Dermis blood vessel endothelial cell (primary cell): ENCODE results near the gene TLE3. TPM values are rescaled to one million over a fixed set of nuclear protein-coding genes. Genes with fewer than 3 reads are reported as not detected.
"Not testable (repeated sequence)": the region's sequence is repeated elsewhere in the genome, so short reads cannot be mapped to it uniquely, and the experiment has no call there.

Experiments
- DNase-seq: peaks from one replicate; pipeline ENCODE4 v3.0.0; 2010
- total RNA-seq: library from RNA; depleted of rRNA; stranded (reverse); fragments of >200 nt; gene quantifications from 2 replicates; pipeline ENCODE4 v1.2.3, GENCODE V29; 2014

Gene TLE3
- 25.4 and 38.3 TPM in 2 replicates for total RNA-seq

DNA sequence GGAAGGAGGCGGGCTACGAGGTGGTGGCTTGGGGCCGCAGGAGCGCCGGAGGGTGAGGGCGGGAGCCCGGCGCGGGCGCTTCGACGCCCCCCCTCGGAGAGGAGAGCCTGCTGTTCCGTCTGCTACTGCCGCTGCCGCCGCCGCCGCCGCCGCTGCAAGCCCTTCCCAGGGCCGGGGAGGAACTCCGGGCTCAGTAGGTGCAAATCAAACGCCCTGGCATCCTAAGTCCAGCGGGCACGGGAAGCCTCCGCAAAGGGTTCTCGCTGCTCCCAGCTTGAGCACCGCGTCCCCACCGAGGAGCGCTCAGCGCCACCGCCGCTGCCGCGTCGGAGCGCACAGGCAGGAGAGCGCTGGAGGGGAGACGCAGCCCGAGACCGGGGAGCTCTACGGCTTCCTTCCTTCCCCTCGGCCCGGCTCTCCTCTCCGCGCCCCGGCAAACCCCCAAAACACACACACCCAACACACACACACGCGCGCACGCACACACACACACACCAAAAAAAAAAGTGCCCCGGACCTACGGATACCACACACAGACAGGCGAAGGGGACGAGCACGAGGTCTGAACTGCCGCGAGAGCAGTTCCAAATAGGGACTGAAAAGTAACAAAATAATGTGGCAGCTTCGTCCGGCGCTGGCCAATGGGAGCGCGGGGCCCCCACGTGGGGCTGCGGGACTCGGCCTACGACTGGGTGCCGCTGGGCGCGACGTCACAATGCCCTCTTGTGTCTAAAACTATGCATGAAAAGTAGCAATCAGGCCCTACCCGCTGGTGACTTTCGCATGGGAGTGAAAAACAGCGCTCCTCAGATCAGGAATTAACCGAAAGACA is at the start of gene TLE3:
Gene TLE3, minus strand, starts transcription at position 597 of the 832 bp plus-strand sequence. CDS start 1,119 bp downstream, outside the sequence.
- DNase-seq = peak; percentile 99

DNA sequence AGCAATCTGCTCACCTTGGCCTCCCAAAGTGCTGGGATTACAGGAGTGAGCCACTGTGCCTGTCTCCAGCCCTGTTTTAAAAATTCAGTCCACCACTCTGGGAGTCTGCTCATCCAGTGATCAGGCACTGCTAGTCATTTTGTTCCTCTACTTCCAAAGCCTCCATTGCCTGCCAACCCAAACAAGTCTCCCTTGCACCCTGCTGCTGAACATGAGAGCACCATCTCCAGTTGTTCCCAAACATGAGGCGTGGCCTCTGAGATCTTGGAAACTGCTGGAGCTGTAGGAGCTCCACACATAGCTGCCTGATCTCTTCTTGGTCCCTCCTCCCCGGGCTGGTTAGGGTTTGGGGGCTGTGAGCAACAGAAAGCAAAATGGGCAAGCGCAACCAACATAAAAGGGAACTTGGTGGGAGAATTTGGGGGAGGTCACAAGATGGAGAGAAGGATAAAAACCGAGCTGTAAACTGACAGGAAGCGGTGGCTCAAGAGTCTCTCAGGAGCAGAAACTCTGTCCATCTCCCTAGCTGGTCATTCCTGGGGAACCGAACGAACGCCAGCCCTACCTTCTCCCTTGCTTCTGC is 49.6 kb upstream of the TLE3 start:
- no peak for DNase-seq

DNA sequence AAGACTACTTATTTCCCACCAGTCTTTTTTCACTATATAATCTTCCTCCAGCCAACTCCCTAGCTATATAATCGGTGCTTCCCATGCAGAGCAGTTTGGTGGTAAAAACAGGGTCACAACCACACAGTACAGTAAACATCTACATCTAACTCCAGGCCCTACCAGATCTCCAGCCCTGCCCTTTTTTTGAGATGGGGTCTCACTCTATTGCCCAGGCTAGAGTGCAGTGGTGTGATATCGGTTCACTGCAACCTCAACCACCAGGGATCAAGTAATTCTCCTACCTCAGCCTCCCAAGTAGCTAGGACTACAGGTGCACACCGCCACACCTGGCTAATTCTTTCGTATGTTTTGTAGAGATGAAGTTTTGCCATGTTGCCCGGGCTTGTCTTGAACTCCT is 49.1 kb upstream of the TLE3 start:
- DNase-seq = no peak

DNA sequence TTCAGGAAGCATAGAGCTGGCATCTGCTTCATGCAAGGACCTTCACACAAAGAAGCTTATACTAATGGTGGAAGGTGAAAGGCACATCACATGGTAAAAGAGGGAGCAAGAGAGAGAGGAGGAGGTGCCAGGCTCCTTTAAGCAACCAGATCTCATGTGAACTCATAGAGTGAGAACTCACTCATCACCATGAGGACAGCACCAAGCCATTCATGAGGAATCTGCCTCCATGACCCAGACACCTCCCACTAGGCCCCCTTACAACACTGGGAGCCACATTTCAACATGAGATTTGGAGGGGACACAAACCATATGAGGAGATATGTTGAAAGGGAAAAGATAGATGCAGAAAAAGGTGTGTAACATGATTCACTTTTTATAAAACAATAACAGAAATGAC is 48.4 kb upstream of the TLE3 start:
- no peak for DNase-seq

DNA sequence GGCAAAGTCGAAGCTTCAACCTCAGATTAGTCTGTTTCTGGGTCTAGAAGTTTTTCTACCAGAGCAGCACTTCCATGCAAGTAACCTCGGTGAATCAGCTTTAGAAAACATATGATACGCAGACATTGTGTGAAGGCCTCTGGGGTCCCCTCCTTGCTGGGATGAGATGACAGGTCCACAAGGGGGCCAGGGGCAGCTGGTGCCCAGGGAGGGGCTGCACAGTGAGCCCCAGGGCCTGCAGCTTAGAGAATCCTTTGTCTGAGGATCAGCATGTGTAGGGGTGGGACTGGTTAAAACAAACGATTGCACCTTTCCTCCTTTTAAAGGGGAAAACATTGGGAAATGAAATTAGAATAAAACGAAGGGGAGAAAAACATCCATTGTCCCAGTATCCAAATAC is 47.5 kb upstream of the TLE3 start:
- no peak for DNase-seq

DNA sequence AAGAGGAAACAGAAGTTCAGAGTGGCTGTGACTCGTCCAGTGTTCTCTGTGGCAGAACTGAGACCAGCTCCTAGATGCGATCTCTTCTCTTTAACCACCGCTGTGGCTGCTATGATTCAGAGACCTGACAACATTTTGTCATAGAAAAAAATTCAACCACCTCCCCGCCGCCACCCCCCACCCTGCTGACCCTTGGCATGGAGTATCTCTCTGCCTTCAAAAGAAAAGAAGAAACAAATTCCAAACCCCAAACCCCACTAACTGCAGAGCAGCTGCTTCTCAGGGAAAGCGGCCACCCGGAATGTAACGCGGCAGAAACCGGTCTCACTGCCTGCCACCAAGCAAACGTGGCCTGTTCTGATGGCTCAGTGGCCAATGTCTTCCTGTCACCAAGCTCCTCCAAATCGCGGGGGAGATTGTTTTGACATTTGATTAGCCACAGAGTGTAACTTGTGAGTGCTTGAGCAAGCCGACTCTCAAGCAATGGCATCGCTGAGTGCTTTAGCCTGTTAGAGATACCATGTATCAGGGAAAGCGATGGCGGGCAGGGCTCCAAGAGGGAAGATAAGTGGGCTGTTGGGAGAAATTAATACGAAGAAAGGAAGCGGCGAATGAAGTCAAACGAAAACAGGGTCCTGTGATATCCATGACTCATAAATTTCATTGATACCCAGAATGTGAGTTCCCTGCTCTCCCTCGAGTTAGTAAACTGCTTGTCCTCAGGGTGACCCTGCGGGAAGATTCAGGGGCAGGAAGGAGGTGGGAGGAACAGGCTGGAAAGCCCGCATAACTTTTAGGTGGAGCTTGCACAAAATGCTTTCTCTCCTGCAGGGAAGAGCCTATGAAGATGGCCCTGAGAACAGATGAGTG is 44.8 kb upstream of the TLE3 start:
- DNase-seq = peak; percentile 42

DNA sequence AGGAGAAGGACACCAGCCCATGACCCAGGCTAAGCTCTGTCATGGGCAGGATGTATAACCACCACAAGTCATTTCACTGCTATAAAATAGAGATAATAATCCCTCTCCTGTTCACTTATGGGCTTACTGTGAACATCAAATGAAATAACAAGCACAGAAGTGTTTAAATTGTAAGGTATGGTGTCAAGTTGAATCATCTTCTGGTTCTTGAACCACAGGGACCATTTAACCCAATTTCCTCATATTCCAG is 44.3 kb upstream of the TLE3 start:
- no peak for DNase-seq

DNA sequence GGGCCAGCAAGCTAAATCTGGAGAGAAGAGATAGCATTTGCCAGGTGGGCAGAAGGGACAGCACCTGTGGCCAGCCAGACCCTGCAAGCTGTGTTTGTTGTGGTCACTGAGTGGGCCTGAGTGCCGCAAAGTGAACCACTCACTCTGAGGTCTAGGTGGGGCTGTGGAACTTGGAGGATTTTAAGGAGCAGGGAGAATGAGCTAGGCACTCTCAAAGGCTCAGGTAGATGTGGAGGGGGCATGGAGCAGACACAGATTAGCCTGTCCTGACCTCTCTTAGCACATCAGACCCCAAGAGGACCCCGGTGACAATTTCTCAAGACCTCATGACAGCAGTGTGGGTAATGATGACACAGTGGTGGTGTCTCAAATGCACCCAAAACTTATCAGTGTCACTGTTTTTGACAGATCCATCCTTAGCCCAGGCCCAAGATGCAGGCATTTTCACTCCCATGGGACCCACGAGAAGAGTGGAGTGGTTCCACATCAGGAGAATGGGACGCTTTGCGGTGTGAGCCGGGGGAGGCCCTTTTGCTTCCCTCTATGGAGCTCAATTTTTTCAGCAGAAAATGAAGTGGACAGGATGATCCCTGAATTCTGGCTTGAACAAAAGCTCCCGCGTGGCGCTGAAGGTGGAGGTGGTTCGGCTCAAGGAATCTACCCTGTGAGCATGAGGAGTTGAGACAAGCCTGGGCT is 43.8 kb upstream of the TLE3 start:
- no peak for DNase-seq

DNA sequence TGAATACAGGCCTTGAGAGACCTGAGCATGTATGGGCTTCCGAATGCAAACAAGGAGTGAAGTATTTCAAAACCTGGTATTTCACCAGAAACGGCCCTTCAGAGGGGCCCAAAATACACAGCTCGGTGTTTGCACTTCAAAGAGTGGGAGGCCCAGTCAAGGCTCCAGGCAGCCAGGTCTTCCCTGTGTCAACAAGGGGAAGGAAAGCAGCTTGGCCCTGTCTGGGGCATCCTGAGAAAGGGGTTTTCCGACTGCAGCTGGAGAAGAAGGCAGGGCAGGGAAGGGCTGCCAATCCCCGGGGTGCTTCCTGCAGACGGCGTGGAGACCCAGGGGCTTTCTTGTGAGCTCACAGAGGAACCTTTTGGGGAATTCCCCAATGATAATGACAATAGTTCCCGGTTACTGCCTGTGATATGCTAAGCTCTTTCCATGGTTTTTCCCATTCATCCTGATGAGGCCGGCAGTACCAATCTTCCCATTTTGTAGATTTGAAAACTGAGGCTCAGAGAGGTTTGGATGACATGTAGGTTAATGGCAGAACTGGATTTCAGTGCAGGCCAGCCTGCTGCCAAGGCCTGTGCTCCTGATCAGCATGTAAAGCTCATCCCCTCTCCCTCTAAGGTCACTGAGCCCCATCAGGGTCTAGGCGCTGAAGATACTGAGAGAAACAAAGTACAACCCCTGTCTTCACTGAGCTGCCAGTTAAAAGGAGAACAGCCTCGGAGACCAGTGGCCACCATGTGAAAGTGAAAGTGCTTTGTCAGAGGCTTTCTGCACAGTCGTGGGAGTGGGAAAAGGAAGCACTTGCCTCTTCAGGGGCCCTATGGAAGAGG is 43.0 kb upstream of the TLE3 start:
- DNase-seq = peak; percentile 62

DNA sequence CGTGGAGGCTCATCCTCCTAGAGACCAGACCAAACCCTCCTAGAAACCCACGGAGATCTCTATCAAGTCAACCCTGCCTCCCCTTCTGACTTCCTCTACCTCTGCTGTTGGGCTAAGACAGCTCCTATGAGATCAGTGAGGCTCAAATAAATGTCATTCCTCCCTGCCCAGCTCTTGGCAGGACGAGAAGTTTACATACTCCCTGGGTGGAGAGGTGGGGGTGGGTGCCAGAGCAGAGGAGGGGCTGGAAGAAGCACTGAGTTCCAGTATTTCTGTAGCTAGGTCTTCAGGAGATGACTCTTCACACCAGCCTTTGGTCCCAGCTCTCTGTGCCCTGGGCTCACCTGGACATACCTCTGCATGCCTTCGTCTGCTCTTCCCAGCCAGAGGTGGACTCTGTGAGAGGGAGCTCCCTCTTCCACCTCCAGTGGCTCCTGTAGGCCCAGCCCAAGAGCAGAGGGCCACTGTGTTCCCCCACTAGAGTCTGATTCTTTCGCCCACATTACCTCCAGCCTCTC is 42.4 kb upstream of the TLE3 start:
- no peak for DNase-seq

DNA sequence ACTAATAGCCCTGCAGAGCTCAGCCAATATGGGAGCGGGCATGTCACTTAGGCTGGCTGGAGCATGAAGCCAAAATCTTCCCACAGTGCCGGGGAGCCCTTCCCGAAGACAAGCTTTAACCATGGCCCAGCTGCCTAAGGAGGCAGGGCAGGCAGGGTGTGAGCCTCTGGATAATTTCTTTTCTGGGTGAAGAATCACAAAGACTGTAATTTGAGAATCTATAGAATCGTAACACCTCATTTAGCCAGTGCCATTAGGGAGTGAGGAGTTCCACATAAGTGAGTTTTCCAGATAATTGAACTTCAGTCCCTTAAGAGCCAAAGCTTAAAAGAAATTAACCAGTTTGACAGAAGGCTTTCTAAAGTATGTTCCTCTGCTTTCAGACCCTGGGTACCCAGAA is 40.2 kb upstream of the TLE3 start:
- no peak for DNase-seq

DNA sequence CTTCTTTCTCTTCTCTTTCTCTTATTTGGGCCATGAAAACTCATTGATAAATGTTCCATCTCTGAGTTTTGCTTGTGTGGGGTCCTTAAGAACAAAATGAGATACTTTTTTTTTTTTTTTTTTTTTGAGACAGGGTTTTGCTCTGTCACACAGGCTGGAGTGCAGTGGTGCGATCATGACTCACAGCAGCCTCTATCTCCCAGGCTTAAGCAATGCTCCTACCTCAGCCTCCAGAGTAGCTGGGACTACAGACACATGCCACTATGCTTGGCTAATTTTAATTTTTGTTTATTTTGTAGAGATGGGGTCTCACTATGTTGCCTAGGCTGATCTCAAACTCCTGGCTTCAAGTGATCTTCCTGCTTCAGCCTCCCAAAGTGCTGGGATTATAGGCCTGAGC is 39.3 kb upstream of the TLE3 start:
- DNase-seq = not testable (repeated sequence)

DNA sequence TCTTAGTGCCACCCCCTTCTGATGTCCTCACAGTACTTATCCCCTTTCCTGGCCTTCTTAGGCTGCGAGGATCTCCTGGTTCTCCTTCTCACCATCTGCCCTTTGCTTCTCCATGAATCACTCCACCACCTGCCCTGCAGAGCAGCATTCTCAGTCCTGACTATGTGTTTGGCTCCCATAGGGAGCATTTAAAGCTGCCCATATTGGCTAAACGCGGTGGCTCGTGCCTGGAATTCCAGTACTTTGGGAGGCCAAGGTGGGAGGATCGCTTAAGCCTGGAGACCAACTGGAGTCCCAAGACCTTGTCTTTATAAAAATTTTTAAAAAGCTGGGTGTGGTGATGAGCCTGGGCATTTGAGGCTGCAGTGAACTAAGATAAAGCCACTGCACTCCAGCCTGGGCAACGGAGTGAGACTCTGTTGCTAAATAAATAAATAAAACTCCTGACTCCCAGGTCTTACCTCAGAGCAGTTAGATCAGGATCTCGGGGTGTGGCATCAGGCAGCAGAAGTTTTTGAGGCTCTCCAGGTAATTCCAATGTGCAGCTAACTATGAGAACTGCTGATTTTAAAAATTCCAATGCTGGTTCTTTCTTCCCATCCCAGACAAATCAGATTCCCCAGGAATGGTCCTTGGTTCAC is 36.2 kb upstream of the TLE3 start:
- no peak for DNase-seq

DNA sequence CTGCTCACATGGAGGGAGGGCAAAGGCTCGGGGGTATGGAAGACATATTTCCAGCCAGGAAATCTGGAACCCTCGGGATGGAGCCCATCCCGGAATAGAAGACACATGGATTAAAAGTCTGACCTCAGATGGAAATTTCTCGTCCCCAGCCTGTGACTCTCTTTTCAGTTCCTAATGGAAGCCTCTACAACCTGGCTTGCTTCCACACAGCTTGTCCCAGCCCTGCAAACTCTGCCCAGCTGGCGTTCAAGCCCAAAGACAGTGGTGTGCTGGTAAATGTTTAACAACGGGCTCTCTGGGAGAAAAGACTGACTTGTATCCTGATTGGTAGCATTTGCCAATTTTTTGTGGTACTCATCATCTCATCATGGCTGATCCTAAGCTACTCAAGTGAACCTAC is 35.6 kb upstream of the TLE3 start:
- DNase-seq = no peak

DNA sequence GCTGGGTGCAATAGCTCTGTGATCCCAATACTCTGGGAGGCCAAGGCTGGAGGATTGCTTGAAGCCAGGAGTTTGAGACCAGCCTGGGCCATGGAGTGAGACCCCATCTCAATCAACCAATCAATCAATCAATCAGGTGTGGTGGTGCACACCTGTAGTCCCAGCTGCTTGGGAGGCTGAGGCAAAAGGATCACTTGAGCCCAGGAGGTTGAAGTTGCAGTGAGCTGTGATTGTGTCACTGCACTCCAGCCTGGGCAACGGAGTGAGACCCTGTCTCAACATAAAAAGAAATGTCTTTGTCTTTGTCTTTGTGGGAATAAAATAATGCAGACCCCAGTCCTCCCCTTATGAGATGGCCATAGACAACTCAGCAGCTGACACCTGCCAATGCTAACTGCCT is 34.9 kb upstream of the TLE3 start:
- DNase-seq = no peak

DNA sequence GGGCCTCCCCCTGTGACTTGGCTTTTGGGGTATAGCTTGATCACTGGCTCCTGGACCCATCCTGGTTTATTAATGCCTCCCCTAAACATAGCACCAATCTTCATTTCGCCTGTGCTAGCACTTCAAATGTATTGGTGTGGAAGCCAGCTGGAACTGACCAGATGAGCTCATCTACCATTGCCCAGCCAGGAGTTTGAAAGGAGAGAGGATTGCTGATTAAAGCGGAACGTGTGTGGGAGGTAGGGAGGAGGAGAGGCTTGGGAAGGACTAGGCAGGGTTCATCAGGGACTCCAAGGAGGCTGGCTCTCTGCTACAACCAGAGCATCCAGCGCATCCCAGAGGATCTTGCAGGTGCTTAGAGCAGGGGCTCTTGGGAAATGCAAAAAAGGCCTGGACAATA is 34.4 kb upstream of the TLE3 start:
- DNase-seq = no peak

DNA sequence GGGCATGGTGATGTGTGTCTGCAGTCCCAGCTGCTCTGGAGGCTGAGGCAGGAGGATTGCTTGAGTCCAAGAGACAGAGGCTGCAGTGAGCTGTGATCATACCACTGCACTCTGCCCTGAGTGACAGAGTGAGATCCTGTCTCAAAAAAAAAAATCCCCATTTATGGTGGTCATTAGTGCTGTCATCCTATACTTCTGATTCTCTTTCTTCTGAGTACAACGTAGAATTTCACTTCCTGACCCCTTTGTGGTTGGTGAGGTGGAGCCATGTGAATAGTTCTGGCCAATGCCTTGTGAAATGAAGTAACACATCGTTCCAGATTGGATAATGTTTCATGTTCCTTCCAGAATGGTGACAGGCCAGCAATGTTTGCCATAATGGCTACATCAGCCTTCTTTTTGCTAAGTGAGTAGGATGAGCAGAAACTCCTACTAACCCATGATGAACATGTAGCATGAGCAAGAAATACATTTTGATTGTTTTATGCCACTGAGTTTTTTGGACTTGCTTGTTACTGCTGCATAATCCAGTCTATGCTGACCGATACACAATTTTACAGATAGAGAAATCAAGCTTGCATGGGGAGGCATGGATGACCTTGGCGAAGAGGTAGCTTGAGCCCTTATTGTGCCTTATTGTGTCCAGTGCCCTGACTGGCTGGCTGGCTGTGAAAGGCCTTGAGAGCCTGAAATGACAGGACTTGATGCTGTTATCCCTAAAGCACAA is 30.9 kb upstream of the TLE3 start:
- no peak for DNase-seq

DNA sequence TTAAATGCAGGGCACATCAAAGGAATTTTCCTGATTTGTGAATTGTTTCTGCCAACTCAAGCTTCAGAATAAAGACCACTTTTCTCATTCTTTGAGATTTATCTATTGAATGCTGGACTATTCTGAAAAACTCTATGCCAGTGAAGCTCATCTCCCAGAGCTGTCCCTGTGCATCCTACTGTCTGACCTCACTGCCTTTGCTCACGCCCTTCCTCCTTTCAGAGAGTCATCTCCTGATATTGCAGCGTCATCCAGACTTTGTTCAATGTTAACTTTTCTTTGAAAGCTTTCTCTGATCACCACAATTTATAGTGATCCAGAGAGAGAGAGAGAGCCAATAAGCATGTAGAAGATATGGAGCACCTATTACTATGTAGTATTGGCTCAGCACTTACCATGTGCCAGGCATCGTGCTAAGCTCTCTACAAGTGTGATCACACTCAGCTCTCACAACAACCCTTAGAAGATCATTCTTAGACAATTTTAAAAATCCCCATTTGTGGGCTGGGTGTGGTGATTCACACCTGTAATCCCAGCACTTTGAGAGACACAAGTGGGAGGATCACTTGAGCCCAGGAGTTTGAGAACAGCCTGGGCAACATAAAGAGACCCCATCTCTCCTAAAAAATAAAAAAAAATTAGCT is 30.2 kb upstream of the TLE3 start:
- DNase-seq = no peak

DNA sequence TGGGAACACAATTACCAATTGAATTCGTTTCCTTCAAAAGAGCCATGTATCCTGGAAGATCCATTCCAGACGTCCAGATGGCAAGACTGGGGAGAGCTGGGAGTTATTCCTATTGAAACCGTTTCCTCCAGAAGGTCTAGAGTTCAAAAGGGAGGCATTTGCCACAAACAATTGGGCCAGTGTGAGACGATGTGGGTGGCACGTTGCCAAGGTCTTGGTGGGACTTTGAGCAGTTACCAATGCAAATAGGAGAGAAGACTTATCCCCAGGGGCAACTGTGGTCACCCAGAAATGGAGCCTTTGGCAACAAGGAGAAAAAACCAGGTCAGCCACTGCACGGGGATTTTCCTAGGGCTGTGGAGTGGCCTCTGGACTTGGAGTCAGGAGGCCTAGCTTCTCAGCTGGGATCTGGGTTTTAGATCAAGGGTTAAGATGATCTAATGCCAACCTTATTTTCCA is 29.6 kb upstream of the TLE3 start:
- peak; percentile 94 for DNase-seq

DNA sequence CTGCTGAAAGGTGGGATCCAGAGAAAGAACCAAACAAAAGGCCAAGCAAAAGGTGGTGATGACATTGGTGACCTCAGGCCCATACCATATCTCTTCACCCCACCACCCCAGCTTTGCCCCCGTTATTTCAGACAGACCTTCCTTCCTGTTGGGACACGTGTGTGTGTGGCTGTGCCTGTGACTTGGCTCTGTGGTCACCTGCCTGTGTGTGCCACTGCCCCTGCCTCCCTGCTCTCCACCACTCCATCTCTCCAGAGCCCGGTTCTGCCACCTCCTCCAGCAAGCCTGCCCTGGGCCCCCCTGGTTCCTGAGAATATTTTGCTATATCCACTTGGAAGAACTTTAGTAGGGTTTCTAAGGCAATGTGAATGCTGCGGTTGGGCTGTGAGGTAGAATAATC is 28.6 kb upstream of the TLE3 start:
- DNase-seq = no peak
